Mesothelial cell of epicardium (in vitro differentiated cells): ENCODE data around the gene PITRM1. TPM values are rescaled to one million over a fixed set of nuclear protein-coding genes. Genes with fewer than 3 reads are reported as not detected.

Experiments
- DNase-seq, 2 experiments: peaks; one replicate each; pipeline ENCODE4 v3.0.0; 2021; ENCODE audit warnings: low spot score in 2 of 2; ENCODE audit not compliant: unreplicated experiment in 2 of 2
- H3K27ac Mint-ChIP-seq: 2 replicates; pipeline ENCODE4 v1.8.0; 2021; ENCODE audit warnings: mixed read lengths
- H3K27me3 Mint-ChIP-seq: 2 replicates; pipeline ENCODE4 v1.8.0; 2021; ENCODE audit warnings: low read depth, mixed read lengths
- H3K36me3 Mint-ChIP-seq: 2 replicates; pipeline ENCODE4 v1.8.0; 2021; ENCODE audit warnings: mixed read lengths
- H3K4me1 Mint-ChIP-seq: 2 replicates; pipeline ENCODE4 v1.8.0; 2021; ENCODE audit warnings: mixed read lengths
- H3K4me3 Mint-ChIP-seq: 2 replicates; pipeline ENCODE4 v1.8.0; 2021; ENCODE audit warnings: mild to moderate bottlenecking, moderate library complexity, mixed read lengths
- H3K9me3 Mint-ChIP-seq: 2 replicates; pipeline ENCODE4 v1.8.0; 2021; ENCODE audit warnings: mixed read lengths
- CTCF ChIP-seq: fragments of 200-600 bp; sonication (generic); IDR thresholded peaks from one replicate; pipeline ENCODE4 v1.5.0; 2021; ENCODE audit warnings: antibody characterized with exemption; ENCODE audit not compliant: unreplicated experiment
- total RNA-seq: library from RNA; stranded (reverse); gene quantifications from 3 replicates; pipeline ENCODE4 v1.2.1, GENCODE V29; 2021

The PITRM1 gene
- total RNA-seq, 1 donor from 2014 or later = 75.5 TPM

- Mint-ChIP-seq H3K27ac (no peak overlapping the region), H3K4me3 (no peak overlapping the region), H3K27me3 (no peaks in the 10 kb centered on the region), H3K9me3 (peaks cover 6% of the 10 kb centered on the region), H3K4me1 (peaks cover 15% of the 10 kb centered on the region), H3K36me3 (no peaks in the 10 kb centered on the region)
- DNase-seq = no peak
- no peak for TF ChIP-seq CTCF
Observed at GRCh38 chr10:3217301-3217700, 44.7 kb upstream of the PITRM1 start.

GRCh38 chr10:3215153-3215775, 42.7 kb upstream of the PITRM1 start:
- H3K4me3 Mint-ChIP-seq = no peak overlapping the region
- no peaks in the 10 kb centered on the region for H3K27me3 Mint-ChIP-seq
- no peak overlapping the region for H3K27ac Mint-ChIP-seq
- H3K36me3 Mint-ChIP-seq = no peaks in the 10 kb centered on the region
- peaks cover 15% of the 10 kb centered on the region for H3K4me1 Mint-ChIP-seq
- H3K9me3 Mint-ChIP-seq = peaks cover 6% of the 10 kb centered on the region
- TF ChIP-seq CTCF = no peak
- DNase-seq = no peak

- TF ChIP-seq CTCF = no peak
- Mint-ChIP-seq H3K4me3 (no peak overlapping the region), H3K27ac (peak overlapping the region; percentile 79), H3K4me1 (peaks cover 15% of the 10 kb centered on the region), H3K36me3 (no peaks in the 10 kb centered on the region), H3K27me3 (no peaks in the 10 kb centered on the region), H3K9me3 (peaks cover under 1% of the 10 kb centered on the region)
- DNase-seq = no peak
Observed at GRCh38 chr10:3213758-3214515, 41.4 kb upstream of the PITRM1 start.

- Mint-ChIP-seq H3K27ac (peak overlapping the region; percentile 30), H3K4me3 (no peak overlapping the region), H3K27me3 (no peaks in the 10 kb centered on the region), H3K36me3 (no peaks in the 10 kb centered on the region), H3K4me1 (peaks cover 15% of the 10 kb centered on the region), H3K9me3 (no peaks in the 10 kb centered on the region)
- DNase-seq = peak in 1 of 2 experiments; percentile 53
- no peak for TF ChIP-seq CTCF
Observed at GRCh38 chr10:3213208-3213607, 40.6 kb upstream of the PITRM1 start.

GRCh38 chr10:3210251-3210877, 37.8 kb upstream of the PITRM1 start:
- H3K27ac Mint-ChIP-seq = no peak overlapping the region
- H3K36me3 Mint-ChIP-seq = no peaks in the 10 kb centered on the region
- H3K9me3 Mint-ChIP-seq = no peaks in the 10 kb centered on the region
- peaks cover 15% of the 10 kb centered on the region for H3K4me1 Mint-ChIP-seq
- no peak for DNase-seq
- no peak for TF ChIP-seq CTCF
- H3K27me3 Mint-ChIP-seq = no peaks in the 10 kb centered on the region
- no peak overlapping the region for H3K4me3 Mint-ChIP-seq
